Skin epidermis (tissue), 12 donors: ENCODE results near the gene HOXC5.

Experiments used
- H3K27ac ChIP-seq, 21 experiments: fragments of 200-600 bp; sonication (generic) in 11 of 21; one replicate each; pipeline ENCODE4 v1.5.0; 2020; ENCODE audit warnings: mild to moderate bottlenecking in 3 of 21, inconsistent platforms in 2 of 21, moderate library complexity in 2 of 21
- H3K4me3 ChIP-seq, 7 experiments: fragments of 200-600 bp; sonication (generic) in 2 of 7; one replicate each; pipeline ENCODE4 v1.5.0; 2020; ENCODE audit warnings: inconsistent platforms in 2 of 7, mild to moderate bottlenecking in 2 of 7, moderate library complexity in 1 of 7

HOXC5 gene

GRCh38 chr12:54015018-54015931 lies 17.6 kb upstream of the HOXC5 start:
- no peak overlapping the region for H3K4me3 ChIP-seq
- peak overlapping the region in 4 of 21 experiments; percentile 92 to 98 (median 98) for H3K27ac ChIP-seq

GRCh38 chr12:54016051-54016450 lies 16.8 kb upstream of the HOXC5 start:
- H3K4me3 ChIP-seq: peak overlapping the region in 6 of 7 experiments; percentile 37 to 61 (median 50)
- H3K27ac ChIP-seq: peak overlapping the region in 12 of 21 experiments; percentile 57 to 98 (median 92)

GRCh38 chr12:54016478-54016964 lies 16.3 kb upstream of the HOXC5 start:
- peak overlapping the region in 6 of 7 experiments; percentile 37 to 61 (median 50) for H3K4me3 ChIP-seq
- peak overlapping the region in 15 of 21 experiments; percentile 36 to 98 (median 91) for H3K27ac ChIP-seq

GRCh38 chr12:54017027-54017788 lies 15.6 kb upstream of the HOXC5 start:
- peak overlapping the region; percentile 35 to 61 (median 45) for H3K4me3 ChIP-seq
- peak overlapping the region in 19 of 21 experiments; percentile 36 to 98 (median 87) for H3K27ac ChIP-seq

GRCh38 chr12:54017878-54018467 lies 14.9 kb upstream of the HOXC5 start:
- Histone ChIP-seq H3K4me3 (peak overlapping the region; percentile 35 to 61 (median 45)), H3K27ac (peak overlapping the region in 20 of 21 experiments; percentile 36 to 98 (median 86))

GRCh38 chr12:54018468-54018984 lies 14.3 kb upstream of the HOXC5 start:
- Histone ChIP-seq H3K4me3 (peak overlapping the region; percentile 35 to 61 (median 45)), H3K27ac (peak overlapping the region in 20 of 21 experiments; percentile 36 to 98 (median 86))

- H3K27ac ChIP-seq: peak overlapping the region in 17 of 21 experiments; percentile 36 to 98 (median 90)
- peak overlapping the region in 5 of 7 experiments; percentile 40 to 61 (median 54) for H3K4me3 ChIP-seq
Observed at GRCh38 chr12:54019091-54019811, 13.6 kb upstream of the HOXC5 start.

- Histone ChIP-seq H3K27ac (peak overlapping the region in 14 of 21 experiments; percentile 69 to 98 (median 92)), H3K4me3 (peak overlapping the region in 3 of 7 experiments; percentile 45 to 61 (median 58))
Observed at GRCh38 chr12:54019924-54020590, 12.8 kb upstream of the HOXC5 start.

GRCh38 chr12:54020591-54021405 lies 12.1 kb upstream of the HOXC5 start:
- H3K4me3 ChIP-seq: peak overlapping the region in 3 of 7 experiments; percentile 1 to 58 (median 11)
- peak overlapping the region in 14 of 21 experiments; percentile 5 to 98 (median 86) for H3K27ac ChIP-seq

GRCh38 chr12:54021432-54022013 lies 11.3 kb upstream of the HOXC5 start:
- H3K27ac ChIP-seq: peak overlapping the region in 16 of 21 experiments; percentile 5 to 98 (median 86)
- peak overlapping the region in 3 of 7 experiments; percentile 1 to 13 (median 11) for H3K4me3 ChIP-seq

- H3K27ac ChIP-seq: peak overlapping the region in 10 of 21 experiments; percentile 25 to 98 (median 75)
- no peak overlapping the region for H3K4me3 ChIP-seq
Observed at GRCh38 chr12:54022960-54023884, 9.6 kb upstream of the HOXC5 start.

- no peak overlapping the region for H3K4me3 ChIP-seq
- peak overlapping the region in 10 of 21 experiments; percentile 21 to 98 (median 75) for H3K27ac ChIP-seq
Observed at GRCh38 chr12:54024127-54024526, 8.7 kb upstream of the HOXC5 start.

- H3K4me3 ChIP-seq: no peak overlapping the region
Observed at GRCh38 chr12:54024581-54025305, 8.1 kb upstream of the HOXC5 start.

GRCh38 chr12:54025499-54026405 lies 7.1 kb upstream of the HOXC5 start:
- peak overlapping the region in 10 of 21 experiments; percentile 42 to 98 (median 80) for H3K27ac ChIP-seq
- H3K4me3 ChIP-seq: no peak overlapping the region

More at GRCh38 chr12:54024581-54025305, 8.1 kb upstream of the HOXC5 start:
- H3K27ac ChIP-seq: peak overlapping the region in 10 of 21 experiments; percentile 21 to 98 (median 78)
